T-helper 17 cell (primary cell): ENCODE data around the gene ZNF423. TPM values are rescaled to one million over a fixed set of nuclear protein-coding genes. Genes with fewer than 3 reads are reported as not detected.

Source experiments
- ATAC-seq: fragments of 150-1000 bp; cut with Tn5 transposase; 2 replicates; pipeline ENCODE4 v1.10.0; 2021; ENCODE audit warnings: mild to moderate bottlenecking, moderate library complexity
- DNase-seq, 3 donors: peaks; one replicate each; pipeline versions ENCODE4 v3.0.0 to v3.0.0-alpha.2; 2020 to 2021
- H3K9me3 ChIP-seq: one replicate; pipeline ENCODE4 v1.7.0; 2013; ENCODE audit warnings: low read length, mild to moderate bottlenecking; ENCODE audit not compliant: control insufficient read depth, poor library complexity, severe bottlenecking
- H3K27ac Mint-ChIP-seq: one replicate; pipeline ENCODE4 v1.8.0; 2022; ENCODE audit warnings: mild to moderate bottlenecking, moderate library complexity, mixed read lengths
- H3K27me3 Mint-ChIP-seq: one replicate; pipeline ENCODE4 v1.8.0; 2022; ENCODE audit warnings: mixed read lengths
- H3K36me3 Mint-ChIP-seq: one replicate; pipeline ENCODE4 v1.8.0; 2022; ENCODE audit warnings: low read depth, mixed read lengths
- H3K4me1 Mint-ChIP-seq: one replicate; pipeline ENCODE4 v1.8.0; 2022; ENCODE audit warnings: mild to moderate bottlenecking, mixed read lengths
- H3K4me3 Mint-ChIP-seq: one replicate; pipeline ENCODE4 v1.8.0; 2022; ENCODE audit warnings: mild to moderate bottlenecking, moderate library complexity, mixed read lengths
- total RNA-seq, 4 donors: library from RNA in 2 of 4; stranded (reverse) in 2 of 4; gene quantifications; one replicate each; pipeline ENCODE4 v1.2.3 and lab custom pipeline; 2022 to 2026

The ZNF423 gene
- total RNA-seq, 2 donors from 2014 or later = not detected

DNA sequence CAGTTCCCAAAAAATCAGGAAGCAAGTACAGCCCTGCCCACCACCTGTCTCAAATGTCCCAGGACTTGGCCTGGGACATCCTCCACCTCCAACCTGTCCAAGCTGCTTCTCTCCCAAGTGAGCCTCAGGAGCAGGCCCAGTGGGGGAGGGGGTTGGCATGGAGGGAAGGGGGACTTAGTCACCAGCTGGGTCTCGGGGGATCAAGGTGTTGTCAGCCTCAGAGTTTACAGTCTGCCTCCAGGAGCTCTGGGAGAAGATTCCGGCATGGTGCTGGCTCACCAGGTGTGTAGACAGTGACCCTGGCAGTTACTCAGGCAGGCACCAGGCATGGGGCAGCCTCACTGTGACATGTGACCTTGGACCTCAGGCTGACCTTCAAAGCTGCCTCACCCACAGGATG, 19.7 kb downstream of the ZNF423 start:
- H3K4me1 Mint-ChIP-seq = peaks cover 6% of the 10 kb centered on the region
- H3K4me3 Mint-ChIP-seq = no peak overlapping the region
- ATAC-seq (no peak), DNase-seq (no peak)
- H3K27me3 Mint-ChIP-seq = peaks cover 41% of the 10 kb centered on the region
- H3K27ac Mint-ChIP-seq = no peak overlapping the region
- peaks cover 8% of the 10 kb centered on the region for H3K36me3 Mint-ChIP-seq
- H3K9me3 ChIP-seq = no peaks in the 10 kb centered on the region

DNA sequence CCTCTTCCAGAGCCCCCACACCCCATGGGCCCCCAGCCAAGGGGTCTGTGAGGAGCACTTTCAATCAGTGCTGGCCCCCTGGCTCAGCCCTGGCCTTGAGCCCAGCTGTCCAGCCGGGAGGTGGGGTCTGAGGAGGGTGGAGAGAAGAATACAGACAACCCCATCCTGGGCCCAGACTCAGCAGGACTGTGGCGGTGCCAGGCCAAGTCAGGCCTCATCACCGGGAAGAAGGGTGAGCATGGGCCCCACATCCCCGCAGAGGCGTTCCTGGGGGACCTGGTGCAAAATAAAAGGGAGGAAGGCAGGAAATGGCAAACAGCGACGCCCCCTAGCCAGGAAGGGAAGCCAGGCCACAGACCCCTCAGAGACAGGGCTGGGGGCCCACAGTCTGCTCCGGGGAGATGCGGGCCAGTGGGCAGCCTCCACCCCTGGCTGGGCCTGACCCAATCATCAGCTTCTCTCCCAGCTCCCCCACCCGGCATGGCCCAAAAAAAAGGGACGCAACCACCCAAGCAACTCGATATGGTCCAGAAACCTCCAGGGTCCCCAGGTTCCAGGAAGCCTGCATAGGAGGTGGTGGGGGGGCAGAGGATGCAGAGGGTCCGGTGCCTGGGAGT, 20.6 kb downstream of the ZNF423 start:
- Mint-ChIP-seq H3K36me3 (peaks cover 6% of the 10 kb centered on the region), H3K27ac (no peak overlapping the region), H3K27me3 (peaks cover 37% of the 10 kb centered on the region), H3K4me3 (no peak overlapping the region), H3K4me1 (peaks cover 6% of the 10 kb centered on the region)
- no peak for DNase-seq
- no peak for ATAC-seq
- H3K9me3 ChIP-seq = no peaks in the 10 kb centered on the region

DNA sequence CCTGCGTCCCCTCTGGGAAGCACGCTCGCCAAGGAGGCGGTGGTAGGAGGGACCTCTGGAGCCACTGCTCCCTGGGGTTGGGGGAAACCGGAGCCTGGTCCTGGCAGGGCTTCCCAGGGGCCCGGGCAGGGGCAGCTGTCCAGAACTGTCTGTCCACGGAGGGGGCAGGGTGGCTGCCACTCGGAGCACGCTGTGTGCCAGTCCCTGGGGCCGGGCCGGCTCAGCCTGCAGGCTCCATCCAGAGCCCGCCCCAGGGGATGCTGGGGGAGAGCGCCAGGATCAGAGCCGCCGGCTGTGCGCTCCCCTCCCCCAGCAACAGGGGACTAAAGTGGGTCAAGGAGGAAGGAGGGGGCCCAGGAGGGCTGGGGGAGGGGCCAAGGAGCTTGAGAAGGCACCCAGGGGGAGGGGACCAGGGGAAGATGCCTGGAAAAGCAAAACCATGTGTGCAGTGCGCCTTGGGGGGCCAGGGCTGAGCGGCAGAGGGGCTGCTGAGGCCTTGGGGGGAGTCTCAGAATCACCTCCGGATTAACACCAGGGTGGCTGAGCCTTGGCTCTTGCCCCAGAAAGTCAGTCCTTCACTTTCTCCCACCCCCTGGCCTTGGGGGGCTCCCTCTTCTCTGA, 21.3 kb downstream of the ZNF423 start:
- Mint-ChIP-seq H3K36me3 (peaks cover 6% of the 10 kb centered on the region), H3K27ac (no peak overlapping the region), H3K4me3 (no peak overlapping the region), H3K27me3 (peaks cover 37% of the 10 kb centered on the region), H3K4me1 (peaks cover 4% of the 10 kb centered on the region)
- no peaks in the 10 kb centered on the region for H3K9me3 ChIP-seq
- DNase-seq (no peak), ATAC-seq (no peak)

DNA sequence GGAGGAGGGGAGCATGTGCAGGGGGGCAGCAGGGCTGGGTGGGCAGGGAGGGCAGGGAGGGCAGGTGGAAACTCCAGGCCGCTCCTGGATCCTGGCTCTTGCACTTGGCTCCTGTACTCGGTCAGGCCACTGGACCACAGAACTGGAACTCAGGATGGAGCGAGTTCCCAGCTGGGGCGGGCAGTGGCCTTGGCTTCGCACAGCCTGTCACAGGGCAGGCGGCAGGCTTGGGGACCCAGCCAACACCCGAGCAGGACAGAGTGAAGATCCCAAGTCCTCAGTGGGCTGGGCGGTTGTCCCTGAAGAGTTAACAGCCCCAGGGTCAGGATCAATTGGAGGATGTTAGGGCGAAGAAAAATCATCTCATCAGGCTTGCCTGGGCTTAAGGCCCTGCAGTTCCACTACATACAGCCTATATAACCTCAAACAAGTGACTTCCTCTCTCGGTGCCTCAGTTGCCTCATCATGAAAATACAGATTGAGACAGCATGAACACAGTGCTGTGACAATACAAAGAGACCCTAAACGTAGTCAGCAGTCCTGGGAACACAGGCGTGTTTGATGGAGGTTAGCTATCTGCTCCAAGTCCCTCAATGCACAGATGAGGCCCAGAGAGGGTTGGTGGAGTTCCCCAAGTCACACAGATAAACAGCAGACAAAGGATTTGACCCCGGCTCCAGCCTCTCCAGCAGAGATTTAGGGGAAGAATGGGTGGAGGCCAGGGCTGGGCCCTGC, 21.9 kb downstream of the ZNF423 start:
- Mint-ChIP-seq H3K4me3 (no peak overlapping the region), H3K27ac (no peak overlapping the region), H3K4me1 (peaks cover 4% of the 10 kb centered on the region), H3K36me3 (peaks cover 6% of the 10 kb centered on the region), H3K27me3 (peaks cover 42% of the 10 kb centered on the region)
- no peaks in the 10 kb centered on the region for H3K9me3 ChIP-seq
- ATAC-seq = no peak
- no peak for DNase-seq

DNA sequence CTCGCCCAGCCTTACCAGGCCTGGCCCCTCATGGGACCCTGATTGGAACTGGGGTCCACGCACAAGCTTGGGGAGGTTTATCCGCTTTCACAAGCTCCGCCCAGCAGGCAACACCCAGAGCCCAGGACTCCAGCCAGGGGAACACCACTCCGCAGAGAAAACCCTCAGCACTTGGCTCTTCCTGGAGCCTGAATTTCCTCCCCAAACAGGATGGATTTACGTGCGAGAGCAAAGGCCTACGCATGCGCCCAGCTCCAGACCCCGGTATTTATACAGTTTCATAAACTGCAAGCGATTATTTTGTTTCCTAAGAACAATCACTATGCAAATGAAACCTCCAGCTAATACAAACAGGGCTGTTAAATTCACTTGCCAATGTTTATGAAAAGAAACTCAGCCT, 22.8 kb downstream of the ZNF423 start:
- H3K27ac Mint-ChIP-seq = no peak overlapping the region
- no peak overlapping the region for H3K4me3 Mint-ChIP-seq
- no peak for ATAC-seq
- no peak for DNase-seq
- H3K4me1 Mint-ChIP-seq = peaks cover 4% of the 10 kb centered on the region
- H3K36me3 Mint-ChIP-seq = peaks cover 6% of the 10 kb centered on the region
- peaks cover 48% of the 10 kb centered on the region for H3K27me3 Mint-ChIP-seq
- H3K9me3 ChIP-seq = no peaks in the 10 kb centered on the region

DNA sequence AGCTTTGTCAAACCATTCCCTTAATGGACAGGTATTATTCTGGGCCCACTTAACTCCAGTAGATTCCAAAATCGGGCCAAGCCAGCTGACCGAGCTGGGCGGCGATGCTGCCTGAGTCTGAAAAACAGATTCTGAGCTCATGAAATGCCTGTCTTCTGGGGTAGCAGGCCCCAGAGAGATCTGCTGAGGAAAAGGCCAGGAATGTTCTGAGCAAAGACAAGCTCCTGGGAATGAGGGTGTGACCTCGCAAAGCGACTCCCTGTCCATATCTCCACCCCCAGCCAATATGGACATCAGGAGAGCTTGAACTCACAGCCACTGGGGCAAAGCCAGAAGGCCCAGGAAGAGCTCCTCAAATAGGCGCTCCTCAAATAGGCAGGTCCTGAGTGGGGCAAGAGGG, 23.7 kb downstream of the ZNF423 start:
- Mint-ChIP-seq H3K27ac (no peak overlapping the region), H3K4me1 (no peaks in the 10 kb centered on the region), H3K27me3 (peaks cover 48% of the 10 kb centered on the region), H3K4me3 (no peak overlapping the region), H3K36me3 (no peaks in the 10 kb centered on the region)
- no peak for DNase-seq
- ATAC-seq = no peak
- no peaks in the 10 kb centered on the region for H3K9me3 ChIP-seq

DNA sequence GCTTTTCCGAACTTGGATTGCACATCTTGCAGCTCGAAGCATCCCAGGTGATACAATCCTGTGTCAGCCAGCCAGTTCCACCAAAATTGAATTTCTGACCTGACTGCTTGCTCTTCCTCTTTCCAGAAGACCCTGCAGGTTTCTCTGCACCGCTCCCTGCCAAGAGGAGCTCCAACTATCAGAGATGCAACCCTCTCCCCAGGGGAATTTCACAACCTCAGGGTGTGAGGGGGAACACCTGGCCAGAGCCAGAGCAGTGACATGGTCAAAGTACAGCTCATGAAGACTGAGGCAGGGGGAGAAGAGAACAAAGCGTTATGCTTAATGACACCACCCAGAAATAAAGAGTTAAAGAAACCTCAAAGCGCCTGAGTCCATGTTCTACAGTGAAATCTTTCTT, 25.0 kb downstream of the ZNF423 start:
- peaks cover 47% of the 10 kb centered on the region for H3K27me3 Mint-ChIP-seq
- no peak overlapping the region for H3K4me3 Mint-ChIP-seq
- DNase-seq (no peak), ATAC-seq (no peak)
- H3K4me1 Mint-ChIP-seq = no peaks in the 10 kb centered on the region
- H3K27ac Mint-ChIP-seq = no peak overlapping the region
- H3K9me3 ChIP-seq = no peaks in the 10 kb centered on the region
- H3K36me3 Mint-ChIP-seq = no peaks in the 10 kb centered on the region

DNA sequence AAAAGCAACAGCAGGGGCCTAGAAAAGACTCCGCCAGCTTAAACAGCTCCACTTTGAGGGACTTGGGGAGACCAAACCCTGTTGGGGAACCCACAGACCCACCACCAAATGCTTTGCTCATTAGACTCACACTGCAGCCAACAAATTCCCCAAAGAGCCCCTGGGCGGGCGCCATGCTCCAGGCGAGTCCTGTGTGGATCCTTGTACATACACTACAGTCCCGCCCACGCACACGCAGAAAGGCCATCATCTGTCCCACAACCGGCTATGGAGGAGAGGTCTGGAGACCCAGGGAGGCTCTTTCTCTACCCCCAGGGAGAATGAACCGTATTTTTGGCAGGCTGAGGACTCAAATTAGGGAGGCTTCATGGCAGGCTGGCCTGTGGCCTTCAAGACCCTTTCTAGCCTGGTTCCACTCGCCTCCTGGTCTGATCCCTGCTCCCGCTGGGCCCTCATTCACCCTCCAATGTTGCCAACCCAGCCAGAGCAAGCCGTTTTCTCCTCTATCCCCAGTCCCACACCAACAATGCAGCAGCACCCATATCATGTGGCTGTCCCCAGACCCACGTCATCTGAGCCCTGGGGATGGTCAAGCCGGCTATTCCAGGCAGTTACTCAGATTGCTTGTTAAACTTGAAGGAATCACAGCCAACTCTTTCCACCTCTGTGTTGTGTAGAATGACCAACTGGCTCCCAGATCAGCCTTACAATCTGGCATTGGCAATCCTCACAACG, 27.2 kb downstream of the ZNF423 start:
- peaks cover 54% of the 10 kb centered on the region for H3K27me3 Mint-ChIP-seq
- no peaks in the 10 kb centered on the region for H3K9me3 ChIP-seq
- DNase-seq (no peak), ATAC-seq (no peak)
- H3K4me1 Mint-ChIP-seq = peaks cover 2% of the 10 kb centered on the region
- H3K27ac Mint-ChIP-seq = no peak overlapping the region
- H3K4me3 Mint-ChIP-seq = no peak overlapping the region
- H3K36me3 Mint-ChIP-seq = no peaks in the 10 kb centered on the region

DNA sequence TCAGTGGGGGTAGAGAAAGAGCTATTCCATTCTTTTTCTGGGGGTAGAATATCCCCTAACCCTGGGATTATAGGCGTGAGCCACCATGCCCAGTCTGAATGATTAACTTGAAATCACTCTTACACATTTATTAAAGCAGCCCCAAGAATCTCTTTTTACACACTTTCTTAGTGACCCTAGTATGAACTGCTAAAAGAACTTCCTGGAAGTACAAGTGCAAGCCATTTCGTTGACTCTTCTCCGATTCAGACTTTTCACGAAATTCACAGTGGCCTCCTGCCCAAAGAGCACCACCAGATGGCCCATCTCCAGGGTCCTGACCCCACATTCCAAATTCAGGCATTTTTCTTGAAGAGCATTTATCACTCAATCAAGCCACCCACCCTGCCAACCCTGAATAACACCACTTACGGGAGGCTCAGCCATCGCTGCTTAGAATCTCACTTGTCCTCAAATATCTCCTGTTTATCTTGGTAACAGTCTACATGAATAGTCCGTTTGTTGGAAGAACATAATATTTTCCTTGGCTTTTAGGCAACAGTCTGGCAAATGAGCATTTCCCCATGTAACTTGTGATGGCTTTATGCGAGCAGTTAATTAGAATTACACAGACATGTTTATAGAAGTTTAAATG, 28.0 kb downstream of the ZNF423 start:
- Mint-ChIP-seq H3K4me3 (no peak overlapping the region), H3K27me3 (peaks cover 54% of the 10 kb centered on the region), H3K27ac (no peak overlapping the region), H3K36me3 (no peaks in the 10 kb centered on the region), H3K4me1 (peaks cover 2% of the 10 kb centered on the region)
- DNase-seq = no peak
- no peak for ATAC-seq
- H3K9me3 ChIP-seq = no peaks in the 10 kb centered on the region

DNA sequence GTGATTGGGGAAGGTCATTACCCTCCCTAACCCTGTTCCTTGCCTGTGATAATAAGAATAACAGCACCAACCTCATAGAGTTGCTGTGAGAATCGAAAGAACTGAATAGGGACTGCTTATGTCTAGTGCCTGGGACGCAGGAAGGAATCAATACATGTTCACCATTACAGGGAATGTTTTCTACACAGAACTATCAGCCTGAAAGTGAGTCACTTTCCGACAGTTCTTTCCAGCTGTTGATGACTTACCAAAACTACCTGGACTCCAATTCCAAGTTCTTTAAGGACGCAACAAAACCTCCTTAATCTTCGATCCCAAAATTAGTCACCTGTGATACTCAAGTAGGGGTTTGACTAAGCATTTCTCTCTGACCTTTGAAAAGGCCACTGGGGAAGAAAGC, 29.4 kb downstream of the ZNF423 start:
- H3K9me3 ChIP-seq = no peaks in the 10 kb centered on the region

DNA sequence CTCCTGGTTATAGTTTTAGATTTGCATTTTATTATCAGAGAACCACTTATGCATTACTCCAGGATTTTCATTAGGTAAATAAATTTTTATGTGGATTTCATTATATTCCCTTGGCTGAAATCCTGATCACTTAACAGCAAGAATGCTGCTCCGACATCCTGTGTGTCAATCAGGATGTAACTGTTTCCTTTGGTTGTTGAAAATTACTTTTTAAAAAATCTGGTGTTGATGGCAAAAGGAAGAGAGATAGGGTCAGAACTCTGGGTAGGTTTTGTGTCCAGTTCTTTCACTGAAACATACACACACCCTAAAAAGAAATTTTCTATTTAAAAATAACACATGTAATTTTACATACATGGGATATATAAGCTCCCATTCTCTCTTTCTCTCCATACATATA, 30.9 kb downstream of the ZNF423 start:
- Mint-ChIP-seq H3K4me3 (no peak overlapping the region), H3K36me3 (no peaks in the 10 kb centered on the region), H3K27me3 (peaks cover 46% of the 10 kb centered on the region), H3K4me1 (peaks cover 2% of the 10 kb centered on the region), H3K27ac (no peak overlapping the region)
- ATAC-seq (no peak), DNase-seq (no peak)
- no peaks in the 10 kb centered on the region for H3K9me3 ChIP-seq

More for the DNA sequence above, 29.4 kb downstream of the ZNF423 start:
- H3K36me3 Mint-ChIP-seq = no peaks in the 10 kb centered on the region
- no peak overlapping the region for H3K4me3 Mint-ChIP-seq
- H3K27ac Mint-ChIP-seq = no peak overlapping the region
- peaks cover 56% of the 10 kb centered on the region for H3K27me3 Mint-ChIP-seq
- DNase-seq = no peak
- H3K4me1 Mint-ChIP-seq = peaks cover 2% of the 10 kb centered on the region
- ATAC-seq = no peak

DNA sequence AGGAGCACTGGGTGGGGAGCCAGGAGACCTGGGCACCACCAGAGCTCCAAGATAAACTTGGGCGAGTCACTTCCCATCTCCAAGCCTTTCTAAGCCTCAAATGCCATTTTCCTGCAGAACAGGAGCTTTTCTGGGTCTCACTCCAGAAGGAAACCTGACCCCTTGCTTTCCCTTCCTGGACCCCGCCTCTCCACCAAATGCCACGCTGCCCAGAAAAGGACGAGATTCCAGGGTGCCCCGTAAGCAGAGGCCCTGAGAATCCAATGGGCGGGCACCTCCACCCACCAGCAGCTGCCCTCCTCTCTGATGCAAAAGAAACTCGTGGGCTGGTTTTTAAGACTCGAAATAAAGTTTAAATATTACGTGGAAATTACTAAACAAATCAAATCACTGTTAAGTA, 31.3 kb downstream of the ZNF423 start:
- Mint-ChIP-seq H3K4me3 (no peak overlapping the region), H3K4me1 (peaks cover 2% of the 10 kb centered on the region), H3K27me3 (peaks cover 42% of the 10 kb centered on the region), H3K36me3 (no peaks in the 10 kb centered on the region), H3K27ac (no peak overlapping the region)
- H3K9me3 ChIP-seq = no peaks in the 10 kb centered on the region
- DNase-seq (no peak), ATAC-seq (no peak)
